Neural cell (in vitro differentiated cells): ENCODE results near the gene ARMCX2.

ENCODE experiments used
- EZH2 ChIP-seq: fragments of 200-600, 300-800 bp; shearing (Covaris generic), sonication (generic); IDR thresholded peaks from 2 replicates; pipeline ENCODE4 v1.6.1; 2014; ENCODE audit warnings: antibody characterized with exemption, low read length, borderline replicate concordance, mild to moderate bottlenecking; ENCODE audit not compliant: insufficient read depth, poor library complexity, severe bottlenecking
- TAF1 ChIP-seq: IDR thresholded peaks from 2 replicates; pipeline ENCODE4 v1.6.1; 2012; ENCODE audit warnings: low read depth

GRCh38 chrX:101619364-101619763 is 40.3 kb downstream of the ARMCX2 start:
- TF ChIP-seq EZH2 (no peak), TAF1 (no peak)
